GM21786 (cell line): ENCODE data around the gene GALNT9.

ENCODE experiments used
- ATAC-seq: cut with Tn5 transposase; IDR thresholded peaks from one replicate; pipeline ENCODE4 v1.9.1; 2021; ENCODE audit not compliant: unreplicated experiment

Gene GALNT9

DNA sequence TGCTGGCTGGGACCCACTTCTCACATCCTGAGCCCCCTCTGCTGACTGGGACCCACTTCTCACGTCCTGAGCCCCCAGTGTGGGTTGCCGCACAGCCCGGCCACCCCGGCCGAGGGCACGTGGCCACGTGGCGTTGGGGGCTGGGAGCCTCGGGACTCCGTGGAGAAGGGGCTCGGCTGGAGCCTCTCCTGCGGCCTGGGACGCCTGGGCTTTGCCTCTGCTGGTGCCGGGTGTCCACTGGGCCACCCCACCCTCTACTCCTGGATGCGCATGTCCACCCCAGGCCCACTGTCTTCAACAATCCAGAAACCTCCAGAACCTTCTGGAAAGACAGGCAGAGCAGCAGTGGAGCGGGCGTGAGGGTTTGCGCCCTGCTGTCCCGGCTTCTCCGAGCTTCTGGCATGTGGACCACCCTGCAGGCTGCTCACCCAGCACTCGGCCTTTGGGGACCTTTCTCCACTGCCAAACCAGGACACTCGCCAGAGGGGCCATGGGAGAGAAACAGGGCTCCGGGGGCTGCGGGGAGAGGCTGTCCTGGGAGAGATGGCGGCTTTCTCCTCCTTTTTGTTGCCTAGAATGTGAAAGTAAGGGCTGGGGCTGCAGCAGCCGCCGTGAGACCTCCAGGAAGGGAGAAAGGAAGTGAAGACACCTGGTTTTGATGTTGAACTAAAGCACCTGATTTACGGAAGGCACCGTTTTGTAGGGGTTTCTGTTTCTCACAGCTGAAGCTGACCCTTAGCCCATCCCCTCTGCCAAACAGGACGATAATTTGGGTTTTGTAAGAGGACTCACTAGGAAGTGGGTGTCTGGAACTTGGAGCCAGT is 155.2 kb downstream of the GALNT9 start:
- ATAC-seq = no peak

DNA sequence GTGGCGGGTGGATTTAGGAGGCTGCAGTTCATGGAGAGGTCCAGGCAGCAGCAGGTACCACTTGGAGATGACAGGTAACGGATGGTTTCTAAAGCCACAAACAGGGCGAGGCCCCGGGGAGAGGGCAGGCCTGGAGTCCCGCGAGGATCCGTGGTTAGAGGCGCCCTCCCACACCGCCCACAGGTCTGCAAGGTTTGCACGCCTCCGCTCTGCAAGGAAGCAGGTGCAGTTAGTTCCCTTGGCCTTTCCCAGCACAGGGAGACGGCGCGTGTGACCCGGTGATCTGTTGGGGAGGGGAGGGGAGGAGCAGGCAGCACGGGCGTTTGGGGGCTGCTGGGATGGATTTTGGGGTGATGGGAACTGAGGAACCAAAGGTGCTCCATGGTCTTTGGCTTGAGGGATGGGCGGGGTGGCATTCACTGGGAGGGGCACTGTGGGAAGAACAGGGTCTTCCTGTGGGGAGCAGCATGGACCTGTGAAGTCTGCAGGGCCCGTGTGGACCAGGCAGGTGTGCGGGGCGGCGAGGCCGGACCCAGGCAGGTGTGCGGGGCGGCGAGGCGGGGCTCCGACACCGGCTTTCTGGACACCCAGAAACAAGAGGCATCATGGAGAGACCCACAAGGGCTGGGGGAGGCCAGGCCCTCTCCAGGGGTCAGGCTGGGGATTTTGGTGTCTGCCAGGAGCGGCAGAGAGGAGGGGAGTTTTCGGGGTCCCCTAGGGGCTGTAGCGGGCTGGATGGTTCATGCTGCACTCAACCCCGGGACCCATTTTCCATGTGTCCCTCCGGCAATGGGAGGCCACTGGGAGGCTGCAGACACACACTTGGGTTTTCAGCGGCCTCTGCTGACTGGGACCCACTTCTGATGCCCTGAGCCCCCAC is 156.0 kb downstream of the GALNT9 start:
- ATAC-seq = no peak

DNA sequence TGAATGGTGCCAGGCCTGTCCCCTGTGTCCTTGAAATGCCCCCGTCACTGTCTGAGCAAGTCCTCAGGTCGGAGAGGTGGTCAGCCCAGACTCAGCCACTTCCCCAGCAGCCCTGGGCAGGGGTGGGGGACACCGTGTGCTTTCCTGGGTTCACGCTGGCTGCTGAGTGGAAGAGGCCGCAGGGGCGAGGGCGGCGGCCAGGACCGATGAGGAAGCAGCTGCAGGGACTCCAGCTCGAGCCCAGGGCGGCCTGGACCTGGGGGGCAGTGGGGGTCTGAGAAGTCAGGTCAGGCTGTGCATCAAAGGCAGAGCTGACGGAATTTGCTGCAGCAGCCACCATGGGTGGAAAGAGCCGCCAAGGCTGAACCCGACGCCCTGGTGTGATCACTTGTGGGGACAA is 156.8 kb downstream of the GALNT9 start:
- no peak for ATAC-seq

DNA sequence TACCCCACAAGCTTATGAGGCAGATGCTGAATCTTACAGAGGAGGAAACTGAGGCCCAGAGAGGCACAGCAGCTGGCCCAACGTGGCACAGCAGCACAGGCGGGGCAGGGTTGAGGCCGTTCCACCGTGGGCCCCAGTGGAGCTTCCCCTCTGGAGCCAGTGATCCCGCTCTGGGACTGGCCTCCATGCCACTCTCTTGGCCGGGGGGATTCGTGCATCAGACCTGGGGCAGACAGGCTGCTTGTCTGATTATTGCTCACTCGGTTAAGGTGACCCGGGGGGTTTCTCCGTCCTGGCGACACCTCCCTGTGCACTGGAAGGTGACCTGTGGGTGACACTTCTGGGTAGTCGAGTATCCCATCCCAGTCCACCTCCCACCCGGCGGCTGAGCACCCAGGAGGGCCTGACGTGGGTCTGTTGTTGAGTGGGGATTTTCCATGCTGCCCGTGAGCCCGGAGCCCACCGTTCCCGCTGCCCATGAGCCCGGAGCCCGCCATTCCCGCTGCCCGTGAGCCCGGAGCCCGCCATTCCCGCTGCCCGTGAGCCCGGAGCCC is 157.3 kb downstream of the GALNT9 start:
- ATAC-seq = no peak

DNA sequence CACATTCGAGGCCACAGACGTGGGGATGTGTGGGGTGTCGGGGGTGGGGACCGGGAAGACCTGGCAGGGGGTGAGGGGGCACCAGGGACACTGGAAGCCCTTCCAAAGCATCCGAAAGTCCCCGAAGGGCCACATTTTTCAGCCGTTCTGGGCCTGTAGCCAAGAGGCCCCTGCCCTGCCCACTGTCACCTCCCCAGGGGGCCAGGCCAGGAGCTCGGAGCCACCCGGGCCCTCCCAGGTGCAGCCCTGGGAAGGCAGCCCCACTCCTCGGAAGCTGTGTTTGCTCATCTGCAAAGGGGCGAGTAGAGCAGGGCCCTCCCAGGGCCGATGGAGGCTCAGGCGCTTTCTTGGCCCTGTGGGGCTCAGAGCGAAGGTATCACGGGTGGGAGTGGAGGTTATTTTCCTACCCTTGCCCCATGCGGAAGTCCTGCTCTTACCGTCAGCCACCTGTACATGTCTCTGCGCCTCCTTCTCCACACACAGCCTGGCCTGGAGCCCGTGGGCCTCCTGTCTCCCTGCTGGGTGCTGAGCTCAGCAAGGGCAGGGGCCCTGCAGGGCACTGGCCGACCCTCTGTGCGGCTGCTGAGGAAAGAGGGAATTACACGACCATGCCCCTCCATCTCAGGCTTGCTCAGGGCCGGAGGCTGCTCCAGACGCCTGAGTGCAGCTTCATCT is 158.0 kb downstream of the GALNT9 start:
- ATAC-seq = no peak

DNA sequence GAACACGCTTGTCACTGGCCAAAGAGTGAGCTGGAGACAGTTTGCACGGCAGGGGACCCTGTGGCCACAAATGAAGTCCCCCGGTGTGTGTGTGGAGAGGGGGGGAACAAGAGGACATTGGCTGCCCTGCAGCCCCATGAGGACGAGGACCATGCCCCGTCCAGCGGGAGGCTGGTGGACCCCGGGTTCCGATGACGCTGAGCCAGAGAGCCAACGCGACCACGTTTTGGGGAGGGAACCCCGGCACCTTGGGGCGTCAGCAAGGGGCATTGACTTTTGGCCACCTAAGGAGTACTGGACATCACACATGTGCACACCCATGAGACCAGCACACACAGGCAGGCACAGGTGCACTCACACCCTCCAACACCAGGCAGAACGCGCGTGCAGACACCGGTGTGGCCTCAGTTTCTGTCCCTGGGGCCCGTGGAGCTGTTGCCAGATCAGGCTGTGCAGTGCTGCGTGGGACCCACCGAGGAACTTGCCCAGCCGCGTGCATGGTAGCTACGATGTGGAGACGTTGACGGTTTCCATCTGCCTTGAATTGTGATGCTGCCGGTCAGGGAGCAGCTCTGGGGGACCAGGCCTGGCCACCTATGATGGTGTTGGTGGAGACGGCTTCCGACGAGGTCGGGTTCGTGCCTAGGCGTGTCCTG is 158.6 kb downstream of the GALNT9 start:
- ATAC-seq = no peak

DNA sequence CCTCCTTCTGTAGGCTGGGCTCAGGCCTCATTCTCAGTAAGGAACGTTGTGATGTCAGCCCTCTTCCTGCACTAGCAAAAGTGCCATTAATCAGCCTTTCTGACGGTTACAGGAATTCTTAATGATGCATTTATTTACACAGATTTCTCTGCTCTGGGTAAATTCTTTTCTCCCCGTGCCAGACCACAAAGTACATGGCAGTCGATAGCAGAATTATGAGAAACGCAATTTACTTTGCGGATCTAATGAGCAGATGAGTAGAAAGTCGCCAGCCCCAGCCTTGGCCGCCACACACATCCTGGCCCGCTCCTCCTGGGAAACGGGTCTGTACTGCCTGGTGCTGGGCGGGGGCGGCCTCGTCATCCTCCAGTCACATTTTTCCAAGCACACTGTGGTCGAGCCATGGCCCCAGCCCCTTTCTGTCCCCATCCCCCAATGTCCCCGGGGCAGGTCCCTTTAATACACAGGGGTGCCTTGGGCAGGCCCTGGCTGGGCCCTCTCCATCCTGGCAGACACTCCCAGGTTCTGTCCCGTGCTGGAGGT is 159.2 kb downstream of the GALNT9 start:
- ATAC-seq = no peak

DNA sequence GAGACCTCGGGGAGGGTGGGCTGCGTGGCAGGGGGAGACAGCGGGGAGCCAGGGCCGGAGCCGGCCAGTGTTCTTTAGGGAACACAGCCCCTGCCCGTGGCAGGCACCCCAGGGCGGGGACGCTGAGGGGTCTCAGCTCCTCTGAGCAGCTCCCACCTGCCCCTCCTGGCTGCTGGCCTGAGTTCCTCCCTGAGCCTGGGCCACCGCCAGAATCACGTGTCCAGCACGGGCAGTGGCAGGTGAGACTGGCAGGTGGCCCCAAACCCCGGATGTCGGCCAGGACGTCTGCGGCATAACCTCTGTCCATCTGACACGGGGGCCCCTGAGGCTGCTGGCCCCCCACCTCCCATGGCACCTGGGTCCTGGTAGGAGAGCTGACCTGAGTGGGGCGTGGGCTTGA is 160.0 kb downstream of the GALNT9 start:
- ATAC-seq = no peak

DNA sequence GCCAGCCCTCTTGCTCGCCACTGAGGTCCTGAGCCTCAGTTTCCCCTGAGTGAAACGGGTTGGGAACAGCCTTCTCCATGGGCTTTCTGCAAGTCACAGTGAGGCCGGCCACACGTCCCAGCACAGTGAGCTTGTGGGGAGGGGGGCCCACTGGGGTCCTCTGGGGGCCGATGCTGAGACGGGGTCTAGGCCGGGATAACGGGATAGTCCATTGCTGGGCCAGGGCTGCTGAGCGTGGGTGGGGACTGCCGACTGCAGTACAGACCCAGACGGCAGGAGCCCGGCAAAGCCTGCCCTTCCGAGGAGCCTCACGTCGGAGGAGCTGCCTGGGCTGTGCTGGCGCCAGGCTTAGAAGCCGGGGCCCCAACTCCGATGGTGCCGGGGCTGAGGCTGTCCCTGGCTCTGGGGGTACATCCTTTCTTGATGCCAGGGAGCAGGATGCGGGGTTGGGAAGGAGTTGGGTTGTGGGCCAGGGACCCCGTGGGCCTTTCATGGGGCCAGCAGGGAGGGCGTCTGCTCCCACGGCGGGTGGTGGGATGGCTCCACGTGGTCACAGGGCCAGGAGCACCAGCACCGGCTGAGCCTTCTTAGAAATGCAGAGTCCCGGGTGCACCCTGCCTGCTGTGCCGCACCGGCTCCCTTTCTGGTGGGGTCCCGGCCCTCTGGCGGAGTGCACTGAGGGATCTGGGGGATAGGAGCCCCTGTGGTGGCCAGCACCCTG is 160.9 kb downstream of the GALNT9 start:
- no peak for ATAC-seq

DNA sequence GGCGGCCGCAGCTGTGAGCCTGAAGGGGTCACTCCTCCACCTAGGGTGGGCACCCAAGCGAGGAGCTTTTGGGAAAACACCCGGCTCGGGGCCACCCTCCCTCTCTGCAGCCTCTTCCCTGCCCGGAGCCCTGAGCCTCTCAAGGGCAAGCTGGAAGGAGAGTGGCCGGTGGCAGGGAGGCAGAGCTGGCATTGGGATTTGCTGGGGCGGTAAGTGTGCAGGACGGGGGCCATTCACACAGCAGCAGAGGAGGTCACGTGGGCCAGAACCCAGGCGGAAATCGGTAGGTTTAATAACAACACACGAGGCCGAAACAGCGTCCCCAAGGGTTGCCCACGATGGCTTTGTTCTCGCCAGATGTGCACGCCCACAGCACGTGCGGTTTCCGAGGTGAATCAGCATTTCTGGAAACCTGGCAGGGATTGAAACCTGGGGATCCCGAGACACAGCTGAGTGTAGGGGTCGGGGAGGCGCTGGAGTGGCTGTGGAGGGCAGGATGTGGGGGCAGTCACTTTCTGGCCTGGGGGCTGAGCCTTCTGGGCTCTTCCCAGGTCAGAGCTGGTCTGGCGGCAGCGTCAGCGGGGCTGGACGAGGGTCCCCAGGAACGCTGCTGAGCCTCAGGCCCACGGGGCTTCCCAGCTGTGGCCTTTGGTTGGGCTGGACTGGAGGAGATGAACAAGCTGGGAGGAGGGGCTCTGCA is 161.6 kb downstream of the GALNT9 start:
- ATAC-seq = no peak

DNA sequence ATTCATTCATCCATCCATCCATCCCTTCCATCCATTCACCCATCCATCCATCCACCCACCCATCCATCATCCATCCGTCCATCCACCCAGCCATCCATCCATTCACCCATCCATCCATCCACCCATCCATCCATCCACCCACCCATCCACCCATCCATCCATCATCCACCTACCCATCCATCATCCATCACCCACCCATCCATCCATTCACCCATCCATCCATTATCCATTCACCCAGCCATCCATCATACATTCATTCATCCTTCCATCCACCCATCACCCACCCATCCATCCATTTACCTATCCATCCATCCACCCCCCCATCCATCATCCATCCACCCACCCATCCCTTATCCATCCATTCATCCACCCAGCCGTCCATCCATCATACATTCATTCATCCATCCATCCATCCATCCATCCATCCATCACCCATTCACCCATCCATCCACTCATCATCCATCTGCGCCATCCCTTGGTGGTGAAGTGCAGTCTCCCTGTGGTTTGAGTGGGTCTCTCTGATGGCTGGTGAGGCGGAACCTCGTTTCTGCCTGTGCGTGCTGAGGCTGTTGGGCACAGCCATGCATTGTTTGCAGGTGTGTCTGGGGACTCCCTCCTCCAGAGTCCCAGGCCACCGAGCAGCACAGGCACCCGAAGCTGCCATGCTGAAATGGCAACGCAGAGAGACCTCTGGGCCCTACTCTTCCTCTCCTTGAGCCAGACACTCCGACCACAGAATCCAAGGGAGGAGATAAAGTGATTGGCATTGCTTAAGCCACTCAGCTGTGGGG is 162.4 kb downstream of the GALNT9 start:
- ATAC-seq = no peak

DNA sequence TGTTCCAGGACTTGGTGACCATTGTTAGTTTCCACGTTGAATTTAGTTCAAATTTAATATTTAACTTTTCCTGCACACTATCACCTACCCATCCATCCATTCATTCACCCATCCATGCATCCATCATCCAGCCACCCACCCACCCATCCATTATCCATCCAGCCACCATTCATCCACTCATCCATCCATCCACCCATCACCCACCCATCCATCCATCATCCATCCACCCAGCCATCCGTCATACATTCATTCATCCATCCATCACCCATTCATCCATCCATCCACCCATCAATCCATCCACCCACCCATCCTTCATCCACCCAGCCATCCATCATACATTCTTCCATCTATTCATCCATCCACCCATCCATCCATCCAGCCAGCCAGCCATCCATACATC is 163.3 kb downstream of the GALNT9 start:
- ATAC-seq = no peak

DNA sequence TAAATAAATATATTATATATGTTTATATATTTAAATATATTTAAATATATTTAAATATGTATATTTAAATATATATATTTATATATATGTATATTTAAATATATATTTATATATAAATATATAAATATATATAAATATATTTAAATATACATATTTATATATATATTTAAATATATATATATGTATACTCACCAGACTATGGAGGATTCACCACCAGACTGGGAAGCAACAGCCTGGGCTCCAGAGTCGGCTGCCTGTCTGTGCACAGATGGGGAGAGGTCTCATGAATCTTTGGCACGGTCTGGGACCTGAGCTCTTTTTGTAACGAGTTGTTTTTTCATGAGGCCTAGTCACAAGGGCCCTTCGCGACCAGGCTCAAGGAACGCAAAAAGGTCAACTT is 163.8 kb downstream of the GALNT9 start:
- ATAC-seq = no peak

DNA sequence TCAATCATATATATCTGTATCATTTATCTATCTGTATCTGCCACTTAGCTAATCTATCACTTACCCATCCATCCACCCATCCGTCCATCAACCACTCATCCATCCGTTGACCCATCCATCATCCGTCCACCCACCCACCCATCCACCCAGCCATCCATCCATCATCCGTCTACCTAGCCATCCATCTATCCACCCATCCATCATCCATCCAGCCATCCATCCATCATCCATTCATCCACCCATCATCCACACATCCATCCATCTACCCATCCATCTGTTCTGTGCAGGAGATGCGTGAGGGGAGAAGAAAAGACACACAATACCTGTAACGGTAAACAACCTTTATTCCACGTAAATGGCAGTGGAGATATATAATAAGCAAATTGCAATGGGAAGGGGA is 165.0 kb downstream of the GALNT9 start:
- no peak for ATAC-seq

DNA sequence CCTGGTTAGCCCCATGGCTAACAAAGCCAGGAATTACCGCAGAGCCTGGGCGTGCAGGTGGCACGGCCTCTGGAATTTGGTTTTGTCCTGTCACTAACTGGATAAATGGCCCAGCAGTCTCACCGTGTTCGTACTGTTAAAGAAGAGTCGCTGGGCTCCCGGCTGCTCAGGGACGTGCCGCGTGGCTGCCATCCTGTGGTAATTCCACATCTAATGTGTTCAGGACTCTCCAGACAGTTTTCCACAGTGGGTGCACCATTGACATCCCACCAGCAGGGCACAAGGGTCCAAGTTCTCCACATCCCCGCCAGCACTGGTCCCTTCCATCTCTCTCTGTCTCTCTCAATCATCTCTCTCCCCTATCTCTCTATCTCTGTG is 165.5 kb downstream of the GALNT9 start:
- no peak for ATAC-seq

DNA sequence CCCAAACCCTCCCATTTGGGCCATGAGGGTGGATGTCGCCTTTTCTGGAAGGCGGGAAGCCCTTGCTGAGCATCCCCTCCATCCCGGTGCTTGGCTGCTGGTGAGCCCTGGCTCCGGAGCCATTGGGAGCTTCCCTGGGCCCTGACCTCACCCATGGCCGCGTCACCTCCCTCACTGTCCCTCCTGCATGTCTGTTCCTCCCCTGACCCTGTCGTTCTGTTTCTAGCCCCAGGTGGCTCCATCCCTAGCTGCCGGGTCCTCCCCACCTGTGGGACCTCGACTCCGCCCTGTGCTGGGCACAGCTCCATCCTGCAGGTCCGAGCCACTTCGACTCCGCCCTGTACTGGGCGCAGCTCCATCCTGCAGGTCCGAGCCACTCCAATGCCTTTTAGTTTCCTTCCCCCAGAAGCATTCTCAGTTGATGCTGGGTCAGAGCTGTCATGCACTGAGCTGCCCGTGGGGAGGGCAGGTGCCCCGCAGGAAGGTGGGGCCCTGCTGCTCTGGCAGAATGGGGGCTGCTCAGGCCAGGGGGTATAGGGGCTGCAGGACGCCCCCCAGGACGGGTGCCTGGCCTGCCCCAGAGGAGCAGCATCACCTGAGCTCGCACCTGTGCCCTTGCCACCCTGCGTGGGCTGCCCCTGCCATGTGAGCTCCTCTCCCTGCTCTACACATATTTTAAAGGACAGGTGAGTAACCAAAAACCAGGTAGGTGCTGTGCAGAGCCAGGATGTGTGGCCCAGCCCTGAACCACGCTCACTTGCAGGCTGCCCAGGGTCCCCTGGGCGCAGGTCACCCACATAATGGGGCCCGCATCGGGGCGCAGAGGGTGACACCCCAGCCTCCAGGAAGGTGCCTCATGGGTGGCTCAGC is 166.1 kb downstream of the GALNT9 start:
- no peak for ATAC-seq

DNA sequence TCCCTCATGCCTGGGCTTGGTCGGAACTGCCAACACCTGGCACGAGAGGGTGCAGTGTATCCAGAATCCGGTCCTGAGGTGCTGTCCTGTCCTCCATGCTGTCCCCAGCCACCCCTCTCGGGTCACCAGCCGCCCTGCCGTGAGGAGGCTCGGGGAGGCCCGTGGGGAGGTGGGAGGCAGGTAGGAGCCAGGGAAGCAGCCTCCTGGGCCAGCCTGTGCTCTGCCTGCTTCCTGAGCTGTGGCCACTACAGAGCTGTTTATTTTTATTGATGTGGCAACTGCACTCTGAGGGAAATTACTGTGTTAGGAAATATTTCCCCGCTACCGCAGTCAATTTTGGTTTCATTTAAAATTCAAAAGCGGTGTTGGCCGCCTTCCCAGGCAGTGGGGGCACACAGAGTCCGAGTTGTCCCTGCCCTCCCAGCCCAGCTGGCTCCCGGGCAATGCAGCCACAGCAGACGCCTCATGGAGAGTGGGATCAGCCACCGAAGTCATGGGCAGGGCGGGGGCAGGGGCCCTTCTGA is 166.8 kb downstream of the GALNT9 start:
- no peak for ATAC-seq
